ENCODE measurements around the gene MYRFL. TPM values are rescaled to one million over a fixed set of nuclear protein-coding genes. Genes with fewer than 3 reads are reported as not detected.

Gene MYRFL
- total RNA-seq, 2 experiments from 2014 or later = not detected

- CTCF ChIA-PET = no interaction called here
- H3K27ac Mint-ChIP-seq = no peak overlapping the region
- H3K36me3 Mint-ChIP-seq (ENCODE audit: low read depth) = no peaks in the 10 kb centered on the region
- DNase-seq = no peak
- POLR2A ChIA-PET = no interaction called here
- no peak overlapping the region for H3K4me3 Mint-ChIP-seq
- no peaks in the 10 kb centered on the region for H3K4me1 Mint-ChIP-seq
- H3K9me3 Mint-ChIP-seq = no peaks in the 10 kb centered on the region
- no peaks in the 10 kb centered on the region for H3K27me3 Mint-ChIP-seq
Measured at GRCh38 chr12:69994724-69995173, 169.7 kb downstream of the MYRFL start.

GRCh38 chr12:69996241-69996640 is 171.2 kb downstream of the MYRFL start:
- DNase-seq = no peak
- no peaks in the 10 kb centered on the region for H3K9me3 Mint-ChIP-seq
- H3K27me3 Mint-ChIP-seq = no peaks in the 10 kb centered on the region
- H3K27ac Mint-ChIP-seq = no peak overlapping the region
- no peak overlapping the region for H3K4me3 Mint-ChIP-seq
- POLR2A ChIA-PET = no interaction called here
- no peaks in the 10 kb centered on the region for H3K4me1 Mint-ChIP-seq
- no peaks in the 10 kb centered on the region for H3K36me3 Mint-ChIP-seq (ENCODE audit: low read depth)
- CTCF ChIA-PET = no interaction called here

DNA sequence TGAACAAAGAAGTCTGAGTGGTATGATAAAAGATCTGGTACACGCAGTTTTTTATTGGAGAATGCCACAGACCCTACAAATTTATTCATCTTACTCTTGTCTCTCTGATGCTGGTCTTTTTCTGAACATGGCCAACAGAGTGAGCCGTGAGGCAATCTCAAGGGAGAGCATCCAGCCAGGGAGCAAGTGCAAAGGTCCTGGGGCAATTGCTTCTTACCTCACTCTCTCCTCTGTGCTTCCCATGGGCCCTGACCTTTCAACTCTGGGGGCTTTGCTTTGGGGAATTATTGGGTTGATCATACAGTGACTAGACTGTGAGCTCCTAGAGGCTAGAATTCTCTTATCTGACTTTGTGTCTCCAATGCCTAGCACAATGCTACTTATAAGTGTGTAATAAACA is 171.7 kb downstream of the MYRFL start:
- ChIA-PET CTCF (no interaction called here), POLR2A (no interaction called here)
- Mint-ChIP-seq H3K36me3 (ENCODE audit: low read depth) (no peaks in the 10 kb centered on the region), H3K27ac (no peak overlapping the region), H3K4me1 (no peaks in the 10 kb centered on the region), H3K27me3 (no peaks in the 10 kb centered on the region), H3K4me3 (no peak overlapping the region), H3K9me3 (no peaks in the 10 kb centered on the region)
- DNase-seq = no peak

- CTCF ChIA-PET = interaction anchor here (0.6 kb wide), 1 partner anchor 212 kb away, joined by 3 read pairs; no protein-coding TSS in a partner anchor
- Mint-ChIP-seq H3K27me3 (no peaks in the 10 kb centered on the region), H3K9me3 (no peaks in the 10 kb centered on the region), H3K36me3 (ENCODE audit: low read depth) (no peaks in the 10 kb centered on the region), H3K27ac (no peak overlapping the region), H3K4me3 (no peak overlapping the region), H3K4me1 (no peaks in the 10 kb centered on the region)
- POLR2A ChIA-PET = no interaction called here
- no peak for DNase-seq
Measured at GRCh38 chr12:69998011-69998410, 173.0 kb downstream of the MYRFL start.

DNA sequence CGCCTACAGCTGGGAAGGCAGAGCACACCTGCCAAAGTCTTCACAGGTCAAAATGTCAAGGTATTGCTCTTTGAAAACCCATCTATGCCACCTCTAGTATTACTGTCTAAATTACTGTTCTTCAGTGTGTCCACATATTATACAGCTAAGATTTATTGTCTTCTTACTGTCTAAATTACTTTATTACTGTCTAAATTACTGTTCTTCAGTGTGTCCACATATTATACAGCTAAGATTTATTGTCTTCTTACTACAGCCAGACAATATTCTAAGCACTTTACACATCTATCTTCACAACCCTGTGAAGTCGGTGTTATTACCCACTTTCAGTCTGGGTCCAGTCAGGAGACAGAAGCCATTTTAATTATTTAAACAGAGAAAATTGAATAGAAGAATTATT is 173.9 kb downstream of the MYRFL start:
- no peaks in the 10 kb centered on the region for H3K27me3 Mint-ChIP-seq
- CTCF ChIA-PET = interaction anchor here (1.8 kb wide), 1 partner anchor 11 kb away, joined by 4 read pairs; no protein-coding TSS in a partner anchor
- H3K27ac Mint-ChIP-seq = no peak overlapping the region
- no peaks in the 10 kb centered on the region for H3K4me1 Mint-ChIP-seq
- no peaks in the 10 kb centered on the region for H3K9me3 Mint-ChIP-seq
- DNase-seq = no peak
- H3K36me3 Mint-ChIP-seq (ENCODE audit: low read depth) = no peaks in the 10 kb centered on the region
- POLR2A ChIA-PET = no interaction called here
- H3K4me3 Mint-ChIP-seq = no peak overlapping the region

- H3K36me3 Mint-ChIP-seq (ENCODE audit: low read depth) = no peaks in the 10 kb centered on the region
- DNase-seq = no peak
- ChIA-PET POLR2A (no interaction called here), CTCF (interaction anchor here (0.5 to 1.8 kb wide), 2 partner anchors 10 to 288 kb away, joined by 3 to 4 read pairs; no protein-coding TSS in a partner anchor)
- H3K9me3 Mint-ChIP-seq = no peaks in the 10 kb centered on the region
- no peak overlapping the region for H3K27ac Mint-ChIP-seq
- H3K4me3 Mint-ChIP-seq = no peak overlapping the region
- H3K27me3 Mint-ChIP-seq = no peaks in the 10 kb centered on the region
- no peaks in the 10 kb centered on the region for H3K4me1 Mint-ChIP-seq
Measured at GRCh38 chr12:69999561-69999960, 174.5 kb downstream of the MYRFL start.

DNA sequence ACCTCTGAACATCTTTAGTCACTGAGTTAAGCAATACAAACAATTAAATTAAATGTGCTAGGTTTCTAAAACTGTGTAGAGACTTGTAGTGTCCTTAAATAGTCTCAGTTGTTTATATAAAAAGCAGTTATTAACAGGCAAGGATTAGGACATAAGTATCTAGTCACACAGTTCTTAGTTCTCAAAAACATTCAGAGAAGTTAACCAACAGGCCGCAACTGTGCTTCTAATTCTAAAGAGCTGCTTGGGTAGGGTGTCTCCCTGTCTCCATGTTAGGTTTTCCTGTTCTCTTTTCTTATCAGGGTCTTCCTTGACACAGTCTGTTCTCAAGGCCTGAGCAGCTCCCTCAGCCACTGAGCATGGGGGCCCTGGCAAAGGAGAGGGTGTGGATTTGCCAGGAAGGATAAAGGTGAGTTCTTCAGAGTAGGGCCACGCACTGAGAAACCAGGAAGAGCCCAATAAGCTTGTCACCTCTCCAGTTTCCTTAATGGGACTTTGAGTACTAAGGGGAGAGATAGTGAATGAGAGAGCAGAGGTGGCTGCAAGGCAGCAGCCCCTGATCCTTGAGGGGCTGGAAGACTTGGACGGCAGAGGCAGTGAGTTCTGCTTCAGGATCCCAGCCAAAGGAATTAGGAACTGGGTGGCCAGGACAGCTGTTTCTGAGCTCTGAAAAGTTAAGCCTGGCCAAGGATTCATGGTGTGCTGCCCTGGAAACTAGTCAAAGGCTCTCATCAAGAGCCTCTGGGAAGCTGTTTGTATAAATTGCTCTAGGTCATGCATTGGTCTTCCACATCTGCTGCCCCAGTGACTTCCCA is 177.3 kb downstream of the MYRFL start:
- Mint-ChIP-seq H3K27me3 (no peaks in the 10 kb centered on the region), H3K36me3 (ENCODE audit: low read depth) (no peaks in the 10 kb centered on the region), H3K9me3 (peaks cover 3% of the 10 kb centered on the region), H3K4me1 (no peaks in the 10 kb centered on the region), H3K4me3 (no peak overlapping the region), H3K27ac (no peak overlapping the region)
- CTCF ChIA-PET = no interaction called here
- no peak for DNase-seq
- POLR2A ChIA-PET = no interaction called here

DNA sequence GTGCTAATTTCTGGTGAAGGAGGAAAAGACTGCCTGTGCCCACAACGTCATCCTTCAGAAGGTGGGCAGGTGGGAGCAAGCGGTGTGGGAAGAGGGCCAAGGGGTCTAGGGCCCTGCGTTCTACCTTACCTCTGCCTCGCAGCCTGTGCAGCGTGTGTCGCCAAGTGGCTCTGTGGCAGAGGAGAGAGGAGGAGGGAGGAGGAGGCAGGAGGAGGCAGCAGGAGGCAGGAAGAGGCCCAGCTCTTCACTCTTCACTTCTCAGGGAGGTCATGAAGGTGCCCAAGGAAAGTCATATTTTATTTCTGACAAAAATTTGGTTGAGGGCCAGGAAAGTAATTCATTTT is 177.9 kb downstream of the MYRFL start:
- Mint-ChIP-seq H3K4me1 (no peaks in the 10 kb centered on the region), H3K27me3 (no peaks in the 10 kb centered on the region), H3K36me3 (ENCODE audit: low read depth) (no peaks in the 10 kb centered on the region), H3K9me3 (peaks cover 3% of the 10 kb centered on the region), H3K27ac (no peak overlapping the region), H3K4me3 (no peak overlapping the region)
- no peak for DNase-seq
- ChIA-PET CTCF (no interaction called here), POLR2A (no interaction called here)

DNA sequence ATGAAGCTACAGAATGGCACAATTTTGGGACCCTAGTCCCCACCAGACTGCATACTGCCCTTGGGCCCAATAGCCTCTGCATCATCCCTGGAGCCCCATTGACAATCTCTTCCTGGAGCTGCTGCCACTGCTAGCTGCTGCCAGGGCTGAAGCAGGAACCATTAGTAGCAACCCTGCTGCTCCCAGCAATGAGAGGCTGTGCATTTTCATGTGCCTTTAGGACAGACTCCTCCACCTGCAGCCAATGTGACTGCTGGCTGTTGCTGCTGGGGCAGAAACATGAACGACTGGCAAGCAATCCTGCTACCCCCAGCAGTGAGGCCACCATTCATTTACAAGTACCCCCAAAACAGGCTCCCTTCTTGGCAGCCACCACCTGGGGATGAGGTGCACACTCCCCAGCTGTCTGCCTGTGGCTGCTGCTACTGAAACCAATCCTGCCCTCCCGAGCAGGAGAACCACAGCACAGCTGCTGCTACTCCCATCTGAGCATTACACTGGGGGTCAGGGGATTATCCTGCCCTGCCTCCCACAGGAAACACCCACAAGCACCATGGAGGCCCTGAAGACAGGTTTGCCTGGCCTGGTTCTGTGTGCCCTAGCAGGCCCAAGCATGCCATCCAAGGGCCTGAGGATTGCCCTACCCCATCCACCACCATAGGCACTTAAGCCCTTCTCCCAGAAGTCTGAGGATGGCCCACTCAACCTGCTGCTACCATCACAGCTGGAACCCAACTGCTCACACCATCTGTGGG is 181.0 kb downstream of the MYRFL start:
- H3K4me3 Mint-ChIP-seq = no peak overlapping the region
- H3K27ac Mint-ChIP-seq = no peak overlapping the region
- peaks cover 10% of the 10 kb centered on the region for H3K9me3 Mint-ChIP-seq
- ChIA-PET CTCF (no interaction called here), POLR2A (no interaction called here)
- H3K4me1 Mint-ChIP-seq = no peaks in the 10 kb centered on the region
- no peak for DNase-seq
- peaks cover 2% of the 10 kb centered on the region for H3K36me3 Mint-ChIP-seq (ENCODE audit: low read depth)
- H3K27me3 Mint-ChIP-seq = peaks cover 1% of the 10 kb centered on the region

- no peak overlapping the region for H3K4me3 Mint-ChIP-seq
- ChIA-PET POLR2A (no interaction called here), CTCF (no interaction called here)
- peaks cover 1% of the 10 kb centered on the region for H3K27me3 Mint-ChIP-seq
- DNase-seq = no peak
- peaks cover 10% of the 10 kb centered on the region for H3K9me3 Mint-ChIP-seq
- no peak overlapping the region for H3K27ac Mint-ChIP-seq
- H3K36me3 Mint-ChIP-seq (ENCODE audit: low read depth) = peaks cover 2% of the 10 kb centered on the region
- no peaks in the 10 kb centered on the region for H3K4me1 Mint-ChIP-seq
Measured at GRCh38 chr12:70006619-70006973, 181.6 kb downstream of the MYRFL start.

GRCh38 chr12:70007687-70008086 is 182.7 kb downstream of the MYRFL start:
- Mint-ChIP-seq H3K9me3 (peaks cover 10% of the 10 kb centered on the region), H3K4me1 (no peaks in the 10 kb centered on the region), H3K4me3 (no peak overlapping the region), H3K27me3 (peaks cover 1% of the 10 kb centered on the region), H3K36me3 (ENCODE audit: low read depth) (peaks cover 2% of the 10 kb centered on the region), H3K27ac (no peak overlapping the region)
- POLR2A ChIA-PET = no interaction called here
- CTCF ChIA-PET = no interaction called here
- DNase-seq = no peak

Data from activated CD4-positive, alpha-beta T cell treated with anti-CD3 and anti-CD28 coated beads, Interleukin-2, amount 10 ng/mL, durations not matched to agents 7 days and 5 days (primary cell).